Gastroesophageal sphincter (tissue), 3 donors: ENCODE results near the gene ZBTB7A.

Experiments used
- CTCF ChIP-seq, 4 experiments: fragments of 200-600 bp in 2 of 4; fragments of 450-650 bp in 2 of 4; sonication (generic) in 1 of 4; IDR thresholded peaks; one replicate each; pipeline ENCODE4 v1.5.1; 2017 to 2019; ENCODE audit warnings: antibody characterized with exemption in 4 of 4, mild to moderate bottlenecking in 2 of 4, moderate library complexity in 2 of 4
- POLR2A ChIP-seq, 2 donors: fragments of 450-650 bp; IDR thresholded peaks; one replicate each; pipeline ENCODE4 v1.6.1; 2017; ENCODE audit warnings: antibody characterized with exemption in 2 of 2, mild to moderate bottlenecking in 2 of 2, moderate library complexity in 1 of 2

DNA sequence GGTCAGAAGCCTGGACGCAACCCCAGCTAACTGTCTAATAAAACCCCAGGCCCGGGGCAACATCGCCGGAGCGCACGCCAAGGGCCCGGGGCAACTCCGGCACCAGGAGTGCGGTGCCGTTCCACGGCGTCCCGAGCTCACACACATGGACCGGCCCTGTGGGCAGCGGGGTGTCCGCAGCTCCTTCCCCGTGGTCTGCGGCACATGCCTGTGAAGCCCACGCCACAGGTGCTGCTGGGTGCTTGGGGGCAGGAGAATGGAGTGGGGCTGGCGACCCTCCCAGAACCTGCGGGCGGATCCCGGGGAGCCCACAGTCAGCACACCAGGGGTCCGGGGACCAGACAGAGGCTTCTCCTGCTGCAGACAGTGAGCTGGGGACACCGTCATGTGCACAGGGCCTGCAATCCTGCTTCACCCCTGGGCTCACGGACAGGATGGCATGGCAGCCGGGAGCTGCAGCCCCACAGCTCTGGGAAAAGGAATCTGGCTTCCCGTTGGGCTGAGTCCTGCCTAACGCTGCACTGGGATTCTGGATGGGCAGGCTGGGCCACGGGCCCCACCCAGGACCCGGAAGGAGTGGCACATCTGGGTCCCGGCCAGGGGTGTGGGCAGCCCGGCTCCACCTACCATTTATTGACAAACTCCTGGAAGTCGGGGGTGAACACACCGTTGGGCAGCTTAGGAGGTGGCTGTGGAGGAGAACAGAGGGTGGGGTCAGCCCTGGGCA lies 28.2 kb upstream of the ZBTB7A start:
- no peak for TF ChIP-seq CTCF (IDR thresholded peaks at IDR 0.05)
- TF ChIP-seq POLR2A (IDR thresholded peaks at IDR 0.05), result no peak
